Erythroblast (primary cell): ENCODE measurements around the gene LLGL2.

Source experiments
- DNase-seq, 2 experiments: peaks; one replicate each; lab custom pipeline; 2025; lab: John Stamatoyannopoulos, UW
- GATA1 ChIP-seq: IDR thresholded peaks from 2 replicates; pipeline ENCODE4 v1.6.1; 2011; ENCODE audit warnings: low read depth, mild to moderate bottlenecking, control low read depth, low read length, moderate library complexity
- POLR2A ChIP-seq: IDR thresholded peaks from 2 replicates; pipeline ENCODE4 v1.6.1; 2011; ENCODE audit warnings: mild to moderate bottlenecking, low read length

LLGL2 gene

DNA sequence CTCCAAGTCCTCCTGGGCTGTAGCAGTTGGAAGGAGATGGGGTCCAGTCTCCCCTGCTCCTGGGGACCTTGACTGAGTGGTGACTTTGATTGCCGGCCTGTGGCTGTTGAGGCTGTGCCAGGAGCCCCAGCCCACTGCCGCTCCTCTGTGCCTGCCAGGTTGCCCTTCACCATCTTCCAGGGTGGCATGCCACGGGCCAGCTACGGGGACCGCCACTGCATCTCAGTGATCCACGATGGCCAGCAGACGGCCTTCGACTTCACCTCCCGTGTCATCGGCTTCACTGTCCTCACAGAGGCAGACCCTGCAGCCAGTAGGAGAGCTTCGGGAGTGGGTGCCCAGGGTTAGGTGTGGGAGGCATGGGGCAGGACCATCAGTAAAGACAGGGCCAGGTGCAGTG, 38.7 kb downstream of the LLGL2 start:
- TF ChIP-seq POLR2A = no peak
- no peak for TF ChIP-seq GATA1
- no peak for DNase-seq

GRCh38 chr17:75565066-75565465, 39.6 kb downstream of the LLGL2 start:
- DNase-seq = no peak
- TF ChIP-seq POLR2A (no peak), GATA1 (no peak)

DNA sequence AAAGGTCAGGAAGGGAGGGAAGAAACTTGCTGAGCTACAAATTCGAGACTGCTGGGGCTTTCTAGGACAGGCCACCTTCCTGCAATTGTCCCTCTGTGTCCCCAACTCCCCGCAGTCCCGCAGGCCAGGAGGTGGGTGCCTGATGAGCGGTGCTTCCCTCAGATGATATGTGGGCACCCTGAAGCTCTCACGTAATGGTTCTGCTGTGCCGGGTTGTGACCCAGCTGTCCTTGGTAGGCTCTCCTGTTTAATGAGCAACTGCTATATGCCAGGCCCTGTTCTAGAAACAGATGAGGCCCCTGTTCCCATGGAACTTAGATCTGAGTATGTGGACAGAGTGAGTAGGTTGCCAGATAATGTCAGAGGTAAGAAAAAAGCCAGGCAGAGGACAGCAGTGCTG, 40.1 kb downstream of the LLGL2 start:
- TF ChIP-seq GATA1 = no peak
- TF ChIP-seq POLR2A = no peak
- DNase-seq = no peak

- no peak for TF ChIP-seq GATA1
- TF ChIP-seq POLR2A = no peak
These were observed 40.9 kb downstream of the LLGL2 start for GRCh38 chr17:75566416-75566815.

DNA sequence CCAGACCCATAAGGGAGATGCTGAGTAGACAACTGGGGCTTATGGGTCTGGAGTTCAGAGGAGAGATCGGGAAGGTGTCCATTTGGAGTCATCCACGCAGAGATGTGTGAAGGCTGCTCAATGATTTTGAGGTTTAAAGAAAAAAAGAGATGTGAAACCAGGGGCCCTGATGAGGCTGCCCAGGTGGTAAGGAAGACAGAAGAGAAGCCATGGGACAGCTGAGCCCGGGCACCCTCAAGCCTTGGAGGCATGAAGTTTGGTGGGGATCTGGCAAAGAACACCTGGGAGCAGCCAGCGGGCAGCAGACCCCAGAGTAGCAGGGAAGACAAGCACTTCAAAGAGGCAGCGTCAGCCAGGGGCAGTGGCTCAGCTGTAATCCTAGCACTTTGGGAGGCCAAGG, 41.3 kb downstream of the LLGL2 start:
- TF ChIP-seq POLR2A (no peak), GATA1 (no peak)

More at GRCh38 chr17:75566416-75566815, 40.9 kb downstream of the LLGL2 start:
- no peak for DNase-seq

DNA sequence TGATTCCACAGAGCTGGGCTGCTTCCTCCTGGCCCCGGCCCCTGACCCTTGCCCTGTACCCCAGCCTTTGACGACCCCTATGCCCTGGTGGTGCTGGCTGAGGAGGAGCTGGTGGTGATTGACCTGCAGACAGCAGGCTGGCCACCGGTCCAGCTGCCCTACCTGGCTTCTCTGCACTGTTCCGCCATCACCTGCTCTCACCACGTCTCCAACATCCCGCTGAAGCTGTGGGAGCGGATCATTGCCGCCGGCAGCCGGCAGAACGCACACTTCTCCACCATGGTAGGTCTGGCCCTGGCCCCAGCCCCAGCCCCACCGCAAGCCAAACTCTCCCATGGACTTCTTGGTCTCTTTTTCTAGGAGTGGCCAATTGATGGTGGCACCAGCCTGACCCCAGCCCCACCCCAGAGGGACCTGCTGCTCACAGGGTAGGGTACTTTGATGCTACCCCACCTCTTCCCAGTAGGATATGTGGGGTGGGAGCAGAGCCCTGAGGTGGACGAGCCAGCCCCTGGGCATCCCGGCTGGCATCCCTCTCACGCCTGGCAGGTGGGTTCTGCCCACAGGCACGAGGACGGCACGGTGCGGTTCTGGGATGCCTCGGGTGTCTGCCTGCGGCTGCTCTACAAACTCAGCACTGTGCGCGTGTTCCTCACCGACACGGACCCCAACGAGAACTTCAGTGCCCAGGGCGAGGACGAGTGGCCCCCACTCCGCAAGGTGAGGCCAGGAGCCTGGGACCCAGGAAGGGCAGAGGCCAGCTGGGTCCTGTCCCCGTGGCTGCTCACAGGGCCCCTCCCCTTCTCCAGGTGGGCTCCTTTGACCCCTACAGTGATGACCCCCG, 43.1 kb downstream of the LLGL2 start:
- TF ChIP-seq POLR2A (no peak), GATA1 (no peak)
- no peak for DNase-seq

More for the DNA sequence above, 41.3 kb downstream of the LLGL2 start:
- DNase-seq = no peak

GRCh38 chr17:75570034-75570676, 44.7 kb downstream of the LLGL2 start:
- TF ChIP-seq GATA1 (no peak), POLR2A (no peak)

GRCh38 chr17:75570772-75571171, 45.3 kb downstream of the LLGL2 start:
- DNase-seq = no peak

More at GRCh38 chr17:75570034-75570676, 44.7 kb downstream of the LLGL2 start:
- DNase-seq = no peak

DNA sequence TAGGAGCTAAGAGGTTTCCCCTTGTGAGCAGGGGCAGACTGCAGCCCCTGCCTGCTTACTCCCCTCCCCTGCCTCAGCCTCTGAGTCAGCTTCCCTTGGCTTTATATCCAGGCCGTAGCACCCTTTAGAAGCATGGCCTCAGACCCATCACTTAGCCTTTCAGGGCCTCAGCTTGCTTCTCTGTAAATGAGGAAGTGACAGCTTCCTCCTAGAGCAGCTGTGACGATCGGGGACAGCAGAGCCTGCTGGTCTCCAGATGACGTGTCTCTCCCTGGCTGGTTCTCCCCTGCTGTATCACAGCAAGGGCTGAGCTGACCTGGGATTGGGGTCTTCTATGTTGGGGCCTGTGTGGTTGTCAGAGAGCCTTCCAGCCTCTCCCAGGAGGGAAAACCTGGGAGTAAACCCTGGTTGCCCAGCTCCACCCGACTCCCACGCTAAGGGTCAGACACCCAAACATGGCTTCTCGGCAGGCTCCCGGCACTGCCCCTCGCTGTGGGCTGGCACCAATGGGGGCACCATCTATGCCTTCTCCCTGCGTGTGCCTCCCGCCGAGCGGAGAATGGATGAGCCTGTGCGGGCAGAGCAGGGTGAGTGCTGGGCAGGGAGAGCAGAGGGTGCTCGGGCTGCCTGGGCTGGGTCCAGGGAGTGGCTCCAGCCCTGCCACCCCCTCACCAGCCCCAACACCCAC, 45.8 kb downstream of the LLGL2 start:
- no peak for TF ChIP-seq POLR2A
- TF ChIP-seq GATA1 = no peak
- DNase-seq = peak in 1 of 2 experiments; percentile 21

More at GRCh38 chr17:75570772-75571171, 45.3 kb downstream of the LLGL2 start:
- TF ChIP-seq POLR2A (no peak), GATA1 (no peak)

DNA sequence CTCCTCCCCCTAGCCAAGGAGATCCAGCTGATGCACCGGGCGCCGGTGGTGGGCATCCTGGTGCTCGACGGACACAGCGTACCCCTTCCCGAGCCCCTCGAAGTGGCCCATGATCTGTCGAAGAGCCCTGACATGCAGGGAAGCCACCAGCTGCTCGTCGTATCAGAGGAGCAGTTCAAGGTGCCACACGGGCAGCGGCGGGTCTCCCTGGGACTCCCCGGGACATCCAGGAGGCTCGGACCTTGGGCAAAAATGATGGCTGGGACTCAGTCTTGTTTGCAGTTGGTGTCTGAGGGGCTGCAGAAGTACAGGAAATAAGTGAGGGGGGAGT, 46.4 kb downstream of the LLGL2 start:
- DNase-seq = no peak
- TF ChIP-seq GATA1 (no peak), POLR2A (no peak)

- no peak for TF ChIP-seq GATA1
- TF ChIP-seq POLR2A = no peak
These were observed 47.4 kb downstream of the LLGL2 start for GRCh38 chr17:75572713-75573539.

GRCh38 chr17:75573540-75573957, 48.1 kb downstream of the LLGL2 start:
- no peak for DNase-seq
- TF ChIP-seq GATA1 = no peak
- no peak for TF ChIP-seq POLR2A

More at GRCh38 chr17:75572713-75573539, 47.4 kb downstream of the LLGL2 start:
- no peak for DNase-seq

- TF ChIP-seq GATA1 (no peak), POLR2A (no peak)
- DNase-seq = no peak
These were observed 48.5 kb downstream of the LLGL2 start for GRCh38 chr17:75573994-75574393.
